ENCODE results near the gene FTCD.

DNA sequence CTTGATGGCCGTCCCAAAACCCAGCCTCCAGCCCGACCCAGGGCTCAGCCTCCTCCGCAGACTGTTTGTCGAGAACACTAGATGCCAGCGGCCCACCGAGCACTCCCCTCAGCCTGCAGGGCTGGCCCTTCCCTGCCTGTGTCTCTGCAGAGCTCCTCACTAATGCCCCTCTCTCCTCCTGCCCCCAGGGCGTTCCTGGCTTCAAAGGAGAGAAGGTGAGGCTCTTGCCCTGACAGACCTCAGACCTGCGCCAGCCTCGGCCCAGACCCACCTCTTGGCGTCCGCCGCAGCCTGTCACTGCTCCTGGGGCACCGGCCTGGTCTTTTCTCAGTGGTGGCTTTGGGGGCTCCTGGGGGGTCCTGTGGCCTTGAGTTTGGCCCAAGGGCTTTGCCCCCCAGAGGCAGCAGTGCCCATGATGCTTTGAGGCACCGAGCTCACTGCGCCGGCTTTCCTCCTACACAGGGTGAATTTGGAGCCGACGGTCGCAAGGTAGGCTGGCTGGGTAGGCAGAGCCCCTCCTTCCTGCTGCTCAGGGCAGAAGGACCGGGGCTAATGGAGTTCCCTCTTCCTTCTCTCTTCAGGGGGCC lies 39.1 kb downstream of the FTCD start:
- TF ChIP-seq POLR2A (IDR thresholded peaks at IDR 0.05; ENCODE audit: low read length), result no peak
- TF ChIP-seq GATA1 (IDR thresholded peaks at IDR 0.05; ENCODE audit: low read depth, low read length), result no peak
